ENCODE measurements around the gene CLNK. TPM values are rescaled to one million over a fixed set of nuclear protein-coding genes. Genes with fewer than 3 reads are reported as not detected.

Gene CLNK
- total RNA-seq (2014; rRNA removed; shearing (Covaris generic)), result not detected in 2 replicates

DNA sequence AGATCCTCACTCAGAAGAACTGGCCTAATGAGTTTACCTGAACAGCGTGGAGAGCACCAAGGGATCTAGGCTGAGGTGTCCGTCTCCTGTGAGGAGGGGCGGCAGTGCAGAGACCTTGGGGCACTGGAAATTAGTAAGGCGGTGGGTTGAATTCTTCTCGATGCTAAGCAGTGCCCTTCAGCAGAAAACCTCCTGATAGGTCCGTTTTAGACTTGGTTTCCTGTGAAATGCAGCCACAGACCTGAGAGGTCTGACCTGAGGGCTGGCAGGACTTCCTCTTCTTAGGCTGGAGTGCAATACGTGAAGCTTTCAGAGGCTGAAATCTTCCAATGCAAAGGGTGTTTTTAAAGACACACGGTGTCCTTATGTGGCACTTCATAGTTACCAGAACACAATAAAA, at the start of gene CLNK:
Gene CLNK (minus strand): TSS at position 138 of the 400 bp plus-strand sequence. CDS start 16,899 bp downstream, outside the sequence.
- no peak for DNase-seq (ENCODE audit: low spot score)

- DNase-seq (ENCODE audit: low spot score), result no peak
Observed at GRCh38 chr4:10733481-10734062, 49.0 kb upstream of the CLNK start.

- DNase-seq (ENCODE audit: low spot score), result no peak
Observed at GRCh38 chr4:10732914-10733415, 48.4 kb upstream of the CLNK start.

DNA sequence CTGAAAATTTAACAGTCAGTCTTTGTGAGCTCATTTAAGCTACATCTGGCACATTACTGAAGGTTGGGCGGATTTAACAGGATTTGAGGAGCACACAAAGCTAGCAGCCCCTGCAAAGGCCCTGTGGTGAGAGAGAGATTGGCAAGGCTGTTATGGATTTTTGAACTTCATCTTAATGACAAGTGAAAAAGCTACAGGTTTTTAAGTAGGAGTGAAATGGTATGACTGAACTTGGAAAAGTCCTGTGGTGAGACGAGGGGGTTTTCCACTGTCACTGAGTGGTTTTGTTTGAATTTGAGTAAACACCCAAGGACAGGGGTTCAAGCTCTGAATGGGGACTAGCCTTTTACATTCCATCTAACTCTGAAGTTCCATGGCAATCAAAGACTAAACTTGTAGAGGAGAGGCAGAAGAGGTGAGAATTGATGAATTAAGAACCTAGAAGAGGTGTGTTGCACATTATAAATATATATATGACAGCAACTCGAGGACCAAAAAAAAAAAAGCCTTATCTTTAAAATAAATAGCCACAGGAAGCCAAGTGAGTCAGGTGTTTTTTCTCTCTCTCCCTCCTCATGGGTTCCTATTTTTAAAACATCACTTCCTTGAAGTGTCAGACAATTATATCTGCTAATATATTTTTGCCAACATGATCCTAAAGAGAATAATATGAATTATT, 47.8 kb upstream of the CLNK start:
- DNase-seq (ENCODE audit: low spot score), result no peak

DNA sequence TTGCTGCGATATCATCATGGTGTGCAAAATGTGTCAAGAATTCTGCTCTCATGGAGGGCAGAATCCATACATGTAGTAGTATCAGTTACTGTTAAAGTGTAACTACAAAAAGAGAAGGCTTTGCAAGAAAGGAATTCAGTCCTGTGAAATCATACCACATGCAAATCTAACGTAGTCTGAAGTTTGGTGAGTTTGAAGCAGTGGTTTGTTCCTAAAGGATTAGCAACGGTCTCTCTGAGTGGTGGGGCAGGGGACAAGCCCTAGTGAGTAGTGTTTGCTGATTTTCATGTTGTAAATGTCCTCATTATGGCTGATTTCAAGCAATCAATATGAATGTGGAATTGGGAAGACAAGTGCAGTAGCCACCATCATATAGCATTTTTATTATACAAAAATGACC, 47.1 kb upstream of the CLNK start:
- no peak for DNase-seq (ENCODE audit: low spot score)

GRCh38 chr4:10731162-10731561, 46.6 kb upstream of the CLNK start:
- no peak for DNase-seq (ENCODE audit: low spot score)

DNA sequence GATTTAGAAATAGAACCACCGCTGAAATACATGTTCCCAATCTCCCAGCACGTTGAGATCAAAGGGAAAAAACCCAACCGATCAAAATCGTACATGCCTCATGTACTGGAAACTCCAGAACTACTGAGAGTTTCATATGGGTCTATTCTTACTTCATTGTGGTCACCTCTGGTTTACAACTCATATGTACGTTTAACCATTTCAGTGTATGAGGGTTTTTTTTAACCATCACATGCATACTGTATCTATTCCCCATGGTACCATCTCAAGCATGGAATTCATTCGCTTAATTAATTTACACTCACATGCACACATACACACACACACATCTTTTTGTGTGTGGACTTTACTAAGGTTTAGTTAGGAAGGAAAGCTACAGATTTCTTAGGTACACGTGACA, 46.0 kb upstream of the CLNK start:
- no peak for DNase-seq (ENCODE audit: low spot score)

GRCh38 chr4:10730019-10730418, 45.5 kb upstream of the CLNK start:
- no peak for DNase-seq (ENCODE audit: low spot score)

DNA sequence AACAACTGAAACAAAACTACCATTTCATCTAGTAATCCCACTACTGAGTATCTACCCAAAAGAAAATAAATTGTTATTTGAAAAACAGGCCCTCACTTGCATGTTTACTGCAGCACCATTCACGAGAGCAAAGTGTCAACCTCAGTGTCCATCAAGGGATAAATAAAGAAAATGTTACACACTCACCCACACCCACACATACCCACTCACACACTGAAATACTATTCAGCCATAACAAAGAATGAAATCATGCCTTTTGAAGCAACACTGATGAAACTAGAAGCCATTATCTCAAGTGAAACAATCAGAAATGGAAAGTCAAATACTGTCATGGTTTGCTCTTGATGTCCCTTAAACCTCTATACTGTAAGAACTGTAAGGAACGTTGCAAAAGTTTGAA, 44.8 kb upstream of the CLNK start:
- no peak for DNase-seq (ENCODE audit: low spot score)

- DNase-seq (ENCODE audit: low spot score), result no peak
Observed at GRCh38 chr4:10728016-10728415, 43.4 kb upstream of the CLNK start.

DNA sequence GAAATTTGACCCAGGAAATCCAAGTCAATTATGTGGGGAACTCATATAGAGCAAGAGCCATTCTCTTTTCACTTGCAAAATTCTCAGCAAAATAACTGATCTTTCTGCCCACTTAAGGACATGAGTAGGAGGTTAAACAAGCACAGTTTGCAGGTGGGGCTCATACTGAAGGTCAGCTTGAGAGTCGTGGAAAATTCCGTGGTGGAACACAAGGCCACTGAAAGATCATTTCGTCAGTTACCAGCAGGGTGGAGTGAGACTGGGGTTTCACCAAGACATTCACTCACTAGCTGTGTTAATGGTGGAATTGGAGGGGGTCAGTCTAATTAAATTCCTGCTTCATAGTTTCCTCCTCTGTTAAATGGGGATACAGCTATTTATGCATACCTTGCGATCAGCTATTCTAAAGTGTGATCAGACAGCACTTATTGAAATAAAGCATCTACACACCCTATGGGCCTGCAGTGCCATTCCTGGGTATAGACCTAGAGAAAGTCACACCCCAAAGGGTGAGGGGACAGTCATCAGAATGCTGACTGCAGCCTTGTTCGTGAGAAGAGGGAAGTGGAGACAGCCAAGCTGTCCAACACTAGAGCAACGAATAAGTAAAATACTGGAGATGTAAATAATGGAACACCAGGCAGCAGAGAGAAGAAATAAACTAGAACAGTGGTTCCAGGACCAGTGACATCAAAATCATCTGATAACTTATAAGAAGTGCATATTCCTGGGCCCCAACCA, 42.7 kb upstream of the CLNK start:
- DNase-seq (ENCODE audit: low spot score), result no peak

DNA sequence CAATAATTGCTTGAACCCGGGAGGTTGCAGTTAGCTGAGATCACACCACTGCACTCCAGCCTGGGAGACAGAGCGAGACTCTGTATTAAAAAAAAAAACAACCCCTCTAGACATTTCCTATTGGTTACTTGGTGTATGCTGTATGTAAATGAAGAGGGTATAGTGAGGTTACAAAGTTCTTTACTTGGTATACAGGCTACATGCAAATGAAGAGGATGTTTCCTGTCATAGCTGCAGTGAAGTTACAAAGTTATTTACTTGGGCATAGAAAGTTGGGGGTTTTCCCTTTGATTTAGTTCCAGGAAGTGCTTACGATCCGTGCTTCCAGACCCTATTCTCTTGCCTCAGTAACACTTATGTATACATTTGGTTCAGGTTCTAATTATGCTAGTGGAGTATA, 38.4 kb upstream of the CLNK start:
- no peak for DNase-seq (ENCODE audit: low spot score)

DNA sequence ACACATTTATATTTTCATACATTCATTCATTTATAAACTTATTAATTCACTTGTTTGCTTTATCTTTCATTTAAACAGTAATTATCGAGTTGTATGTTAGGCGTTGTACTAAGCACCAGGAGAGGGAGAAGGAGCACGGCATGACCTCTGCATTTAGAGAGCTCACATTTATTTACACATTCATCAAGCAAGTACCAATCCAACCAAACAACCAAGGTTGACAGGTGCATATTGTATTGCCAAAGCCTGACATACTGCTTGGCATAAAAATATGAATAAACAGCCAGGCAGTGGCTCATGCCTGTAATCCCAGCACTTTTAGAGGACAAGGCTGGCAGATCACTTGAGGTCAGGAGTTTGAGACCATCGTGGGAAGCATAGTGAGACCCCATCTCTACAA, 37.0 kb upstream of the CLNK start:
- DNase-seq (ENCODE audit: low spot score), result no peak

GRCh38 chr4:10716163-10716562, 31.6 kb upstream of the CLNK start:
- DNase-seq (ENCODE audit: low spot score), result no peak

GRCh38 chr4:10715696-10716095, 31.1 kb upstream of the CLNK start:
- no peak for DNase-seq (ENCODE audit: low spot score)

DNA sequence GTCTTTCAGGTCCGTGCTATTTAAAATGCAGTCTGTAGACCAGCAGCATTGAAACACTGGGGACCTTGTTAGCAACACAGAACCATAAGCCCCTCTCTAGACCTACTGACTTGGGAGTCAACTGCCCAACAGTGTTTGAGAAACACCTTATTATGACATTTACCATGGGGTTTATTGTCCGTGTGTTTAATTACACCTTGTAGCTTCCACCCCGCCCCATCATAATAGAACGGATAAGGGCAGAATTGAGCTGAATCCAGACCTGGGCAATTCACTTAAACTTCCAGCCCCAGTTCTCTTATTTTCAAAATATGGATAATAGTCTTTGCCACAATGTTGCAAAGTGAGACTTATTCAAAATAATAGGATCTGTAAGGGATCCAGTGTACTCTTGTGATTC, 30.6 kb upstream of the CLNK start:
- no peak for DNase-seq (ENCODE audit: low spot score)

DNA sequence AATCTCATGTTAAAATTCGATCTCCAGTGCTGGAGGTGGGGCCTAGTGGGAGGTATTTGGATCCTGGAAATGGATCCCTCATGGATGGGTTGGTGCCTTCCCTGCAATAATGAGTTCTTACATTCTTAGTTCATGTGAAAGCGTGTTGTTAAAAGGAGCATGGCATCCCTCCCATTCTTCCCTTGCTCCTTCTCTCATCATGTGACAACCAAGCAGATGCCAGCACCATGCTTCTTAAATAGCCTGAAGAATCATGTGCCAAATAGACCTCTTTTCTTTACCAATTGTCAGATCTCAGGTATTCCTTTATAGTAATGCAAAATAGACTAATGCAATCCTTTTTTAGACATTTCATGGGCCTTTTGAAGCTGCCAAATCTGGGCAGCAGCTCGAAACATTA, 29.0 kb upstream of the CLNK start:
- no peak for DNase-seq (ENCODE audit: low spot score)

- DNase-seq (ENCODE audit: low spot score), result no peak
Observed at GRCh38 chr4:10706236-10706635, 21.7 kb upstream of the CLNK start.

GRCh38 chr4:10704430-10704810, 19.9 kb upstream of the CLNK start:
- DNase-seq (ENCODE audit: low spot score), result no peak

DNA sequence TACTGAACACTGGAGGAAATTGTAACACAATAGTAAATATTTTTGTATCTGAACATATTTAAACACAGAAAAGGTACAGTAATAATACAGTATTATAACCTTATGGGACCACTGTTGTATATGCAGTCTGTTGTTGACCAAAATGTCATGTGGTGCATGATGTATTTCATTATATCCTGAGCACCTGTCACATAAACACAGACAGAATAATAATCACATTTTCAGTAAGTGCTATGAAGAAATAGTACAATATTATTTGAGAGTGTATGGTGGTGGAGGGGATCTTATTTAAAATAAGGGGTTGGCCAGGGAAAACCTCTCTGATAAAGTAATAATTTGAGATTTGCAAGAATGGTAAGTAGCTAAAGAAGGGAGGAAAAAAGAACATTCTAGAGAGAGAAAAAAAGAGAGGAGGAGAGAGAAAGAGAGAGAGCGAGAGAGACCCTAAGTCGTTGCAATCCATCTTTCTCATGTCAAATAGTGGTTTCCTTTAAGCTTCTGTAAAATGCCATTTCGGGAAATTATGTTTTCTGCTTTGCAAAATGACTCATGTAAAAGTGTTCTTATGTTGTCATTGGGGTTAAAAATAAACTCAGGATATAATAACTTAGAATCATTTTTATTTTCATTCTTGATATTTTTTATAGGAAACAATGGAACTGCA, 19.3 kb upstream of the CLNK start:
- DNase-seq (ENCODE audit: low spot score), result no peak

DNA sequence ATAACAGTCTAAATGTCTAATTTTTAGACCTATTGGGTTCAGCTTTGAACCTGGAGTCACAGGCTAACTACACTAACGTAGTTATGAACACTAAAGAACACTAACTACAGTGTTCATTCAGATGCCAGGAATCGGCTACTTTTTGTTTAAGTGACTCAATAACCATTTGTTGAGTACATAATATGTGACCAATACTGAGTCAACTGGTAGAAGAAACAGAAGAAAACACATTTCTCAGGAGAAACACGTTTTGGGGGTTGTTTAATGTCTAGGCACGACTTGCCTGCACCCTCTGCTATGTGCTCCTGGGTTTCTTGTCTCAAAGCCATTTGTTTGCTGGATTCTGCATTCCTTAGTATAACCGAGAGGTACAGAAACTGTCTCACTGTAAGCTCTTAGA, 18.6 kb upstream of the CLNK start:
- no peak for DNase-seq (ENCODE audit: low spot score)

- DNase-seq (ENCODE audit: low spot score), result no peak
Observed at GRCh38 chr4:10701702-10702460, 17.3 kb upstream of the CLNK start.

All from A172 (cell line).